PFSK-1 (cell line): ENCODE results near the gene GALNT4.

Experiments used
- FOXP2 ChIP-seq: optimal IDR thresholded peaks from 2 replicates; pipeline ENCODE3; 2011; ENCODE audit warnings: borderline replicate concordance, control low read depth, inconsistent platforms; ENCODE audit not compliant: insufficient read depth; ENCODE audit errors: extremely low read length, extremely low read depth
- POLR2AphosphoS5 ChIP-seq: IDR thresholded peaks from 2 replicates; pipeline ENCODE4 v1.6.1; 2012; ENCODE audit warnings: low read depth, mild to moderate bottlenecking, control low read depth, low read length, moderate library complexity
- REST ChIP-seq, 2 experiments: IDR thresholded peaks; 2 replicates each; pipeline versions ENCODE4 v1.6.1 to v1.8.0; 2011 to 2012; ENCODE audit warnings: low read depth in 2 of 2, low read length in 2 of 2, control low read depth in 1 of 2, inconsistent platforms in 1 of 2, mild to moderate bottlenecking in 1 of 2, moderate library complexity in 1 of 2; ENCODE audit not compliant: insufficient read depth in 1 of 2
- SIN3A ChIP-seq: IDR thresholded peaks from 2 replicates; pipeline ENCODE4 v1.6.1; 2012; ENCODE audit warnings: mild to moderate bottlenecking, low read length, moderate library complexity, borderline replicate concordance; ENCODE audit not compliant: insufficient read depth
- TAF1 ChIP-seq: IDR thresholded peaks from 2 replicates; pipeline ENCODE4 v1.6.1; 2012; ENCODE audit warnings: low read length, control low read depth, borderline replicate concordance; ENCODE audit not compliant: insufficient read depth

Gene GALNT4

GRCh38 chr12:89475203-89475990, 49.2 kb downstream of the GALNT4 start:
- no peak for TF ChIP-seq SIN3A
- TF ChIP-seq TAF1, result no peak
- no peak for TF ChIP-seq REST (IDR thresholded peaks at IDR 0.05; ENCODE audit: insufficient read depth in 1 of 2, low read depth in 2 of 2, low read length in 2 of 2)
- TF ChIP-seq POLR2AphosphoS5, result no peak
- no peak for TF ChIP-seq FOXP2

DNA sequence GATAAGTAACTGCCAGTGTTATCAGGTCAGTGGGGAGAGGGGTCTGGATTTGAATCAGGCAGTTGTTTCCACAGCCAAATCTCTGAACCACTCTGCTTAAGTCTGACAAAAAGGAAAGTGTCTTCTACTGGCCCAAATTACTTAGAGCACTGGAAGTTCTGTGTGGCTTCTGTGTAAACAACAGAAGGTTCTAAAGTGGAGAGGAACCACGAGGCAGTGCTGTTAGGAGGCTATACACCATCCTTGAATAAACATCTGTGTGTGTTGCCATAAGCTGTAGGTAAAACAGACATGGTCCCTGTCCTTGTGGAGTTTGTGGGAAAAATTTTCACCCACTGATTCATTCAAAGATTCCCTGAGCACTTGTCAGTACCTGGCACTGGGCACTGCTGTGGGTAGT, 50.0 kb downstream of the GALNT4 start:
- TF ChIP-seq TAF1 (no peak), POLR2AphosphoS5 (no peak), REST (IDR thresholded peaks at IDR 0.05; ENCODE audit: insufficient read depth in 1 of 2, low read depth in 2 of 2, low read length in 2 of 2) (no peak), SIN3A (no peak), FOXP2 (no peak)
